HepG2 (cell line): Measurements from ENCODE around the gene SEBOX. TPM values are rescaled to one million over a fixed set of nuclear protein-coding genes. Genes with fewer than 3 reads are reported as not detected.

ENCODE experiments used
- CAMTA2 ChIP-seq: sonication (generic); formaldehyde crosslinking; IDR thresholded peaks from 2 replicates; pipeline ENCODE4 v1.4.0; 2020; ENCODE audit warnings: mild to moderate bottlenecking, missing genetic modification reagents, borderline replicate concordance
- DRAP1 ChIP-seq: IDR thresholded peaks from 2 replicates; pipeline ENCODE4 v1.6.1; 2016; ENCODE audit warnings: missing genetic modification reagents, missing compliant biosample characterization
- FOXM1 ChIP-seq: sonication (generic); formaldehyde crosslinking; IDR thresholded peaks from 2 replicates; pipeline ENCODE4 v1.5.0; 2020; ENCODE audit warnings: missing genetic modification reagents
- IRX3 ChIP-seq: sonication (generic); formaldehyde crosslinking; IDR thresholded peaks from 2 replicates; pipeline ENCODE4 v1.8.1; 2023; ENCODE audit warnings: mild to moderate bottlenecking, low read depth, missing genetic modification reagents, borderline replicate concordance
- MIER3 ChIP-seq: IDR thresholded peaks from 2 replicates; pipeline ENCODE4 v1.6.1; 2016; ENCODE audit warnings: missing compliant biosample characterization, borderline replicate concordance
- NR2C2 ChIP-seq: sonication (generic); formaldehyde crosslinking; IDR thresholded peaks from 2 replicates; pipeline ENCODE4 v1.4.0; 2020; ENCODE audit warnings: missing genetic modification reagents, mild to moderate bottlenecking, moderate library complexity, borderline replicate concordance
- PHF5A ChIP-seq: IDR thresholded peaks from one replicate; pipeline ENCODE4 v1.6.1; 2018; ENCODE audit warnings: low read depth, missing genetic modification reagents; ENCODE audit not compliant: unreplicated experiment
- SPEN ChIP-seq: sonication (generic); formaldehyde crosslinking; IDR thresholded peaks from 2 replicates; pipeline ENCODE4 v1.5.1; 2020; ENCODE audit warnings: low read depth, mild to moderate bottlenecking, missing genetic modification reagents
- SUZ12 ChIP-seq: fragments of 150-350 bp; IDR thresholded peaks from 2 replicates; pipeline ENCODE4 v1.6.1; 2014; ENCODE audit warnings: low read depth, low read length
- TSC22D2 ChIP-seq: sonication (generic); formaldehyde crosslinking; IDR thresholded peaks from 2 replicates; pipeline ENCODE4 v1.5.1; 2020; ENCODE audit warnings: missing genetic modification reagents, mild to moderate bottlenecking, borderline replicate concordance
- ZBTB43 ChIP-seq: sonication (generic); formaldehyde crosslinking; conservative IDR thresholded peaks from 2 replicates; pipeline ENCODE4 v1.4.0; 2020; ENCODE audit warnings: missing genetic modification reagents
- ZC3H13 ChIP-seq: sonication (generic); formaldehyde crosslinking; IDR thresholded peaks from 2 replicates; pipeline ENCODE4 v1.8.1; 2023; ENCODE audit warnings: mild to moderate bottlenecking, missing genetic modification reagents, moderate library complexity
- ZFX ChIP-seq: sonication (generic); formaldehyde crosslinking; IDR thresholded peaks from 2 replicates; pipeline ENCODE4 v1.4.0; 2020; ENCODE audit warnings: mild to moderate bottlenecking, low read depth, missing genetic modification reagents, moderate library complexity
- ZKSCAN5 ChIP-seq: sonication (generic); formaldehyde crosslinking; IDR thresholded peaks from 2 replicates; pipeline ENCODE4 v1.5.1; 2020; ENCODE audit warnings: mild to moderate bottlenecking, missing genetic modification reagents
- ZNF207 ChIP-seq: fragments of 450-650 bp; IDR thresholded peaks from 2 replicates; pipeline ENCODE4 v1.6.1; 2016; ENCODE audit warnings: antibody characterized with exemption, borderline replicate concordance
- ZNF296 ChIP-seq: sonication (generic); formaldehyde crosslinking; conservative IDR thresholded peaks from 2 replicates; pipeline ENCODE4 v1.5.0; 2020; ENCODE audit warnings: mild to moderate bottlenecking, missing genetic modification reagents
- ZNF7 ChIP-seq: IDR thresholded peaks from 2 replicates; pipeline ENCODE4 v1.6.1; 2016; ENCODE audit warnings: missing biosample characterization, missing genetic modification reagents
- ZNF792 ChIP-seq: IDR thresholded peaks from 2 replicates; pipeline ENCODE4 v1.6.1; 2016
- polyA plus RNA-seq, 8 experiments: library from polyadenylated mRNA; depleted of rRNA in 3 of 8; stranded (reverse) in 7 of 8; unstranded in 1 of 8; fragments of >200 nt; fragmentation: Illumina TruSeq in 4 of 8; extraction: Trizol in 4 of 8; gene quantifications; 2 replicates each; pipeline versions ENCODE4 v1.2.1 to v1.2.3, GENCODE V29; 2011 to 2016; ENCODE audit warnings: low read depth in 4 of 8, missing spikeins in 1 of 8, mixed read lengths in 1 of 8; ENCODE audit not compliant: insufficient read depth in 1 of 8
- total RNA-seq, 5 experiments: library from RNA; depleted of rRNA; stranded (reverse); fragments of >200 nt; fragmentation: Illumina TruSeq; extraction: Trizol; gene quantifications; 2 replicates each; pipeline ENCODE4 v1.2.3, GENCODE V29; 2016; ENCODE audit warnings: low read depth in 1 of 5
- TF ChIP-seq, protein P1 (sequence below): sonication (generic); formaldehyde crosslinking; IDR thresholded peaks from 2 replicates; pipeline ENCODE4 v1.4.0; 2020; ENCODE audit warnings: mild to moderate bottlenecking, missing genetic modification reagents

SEBOX gene
- total and polyA plus RNA-seq, 2 of the 13 experiments (the other 11 are each of a cell fraction or from before 2014, with no cell fraction given), result not detected

- TF ChIP-seq, protein P1, sequence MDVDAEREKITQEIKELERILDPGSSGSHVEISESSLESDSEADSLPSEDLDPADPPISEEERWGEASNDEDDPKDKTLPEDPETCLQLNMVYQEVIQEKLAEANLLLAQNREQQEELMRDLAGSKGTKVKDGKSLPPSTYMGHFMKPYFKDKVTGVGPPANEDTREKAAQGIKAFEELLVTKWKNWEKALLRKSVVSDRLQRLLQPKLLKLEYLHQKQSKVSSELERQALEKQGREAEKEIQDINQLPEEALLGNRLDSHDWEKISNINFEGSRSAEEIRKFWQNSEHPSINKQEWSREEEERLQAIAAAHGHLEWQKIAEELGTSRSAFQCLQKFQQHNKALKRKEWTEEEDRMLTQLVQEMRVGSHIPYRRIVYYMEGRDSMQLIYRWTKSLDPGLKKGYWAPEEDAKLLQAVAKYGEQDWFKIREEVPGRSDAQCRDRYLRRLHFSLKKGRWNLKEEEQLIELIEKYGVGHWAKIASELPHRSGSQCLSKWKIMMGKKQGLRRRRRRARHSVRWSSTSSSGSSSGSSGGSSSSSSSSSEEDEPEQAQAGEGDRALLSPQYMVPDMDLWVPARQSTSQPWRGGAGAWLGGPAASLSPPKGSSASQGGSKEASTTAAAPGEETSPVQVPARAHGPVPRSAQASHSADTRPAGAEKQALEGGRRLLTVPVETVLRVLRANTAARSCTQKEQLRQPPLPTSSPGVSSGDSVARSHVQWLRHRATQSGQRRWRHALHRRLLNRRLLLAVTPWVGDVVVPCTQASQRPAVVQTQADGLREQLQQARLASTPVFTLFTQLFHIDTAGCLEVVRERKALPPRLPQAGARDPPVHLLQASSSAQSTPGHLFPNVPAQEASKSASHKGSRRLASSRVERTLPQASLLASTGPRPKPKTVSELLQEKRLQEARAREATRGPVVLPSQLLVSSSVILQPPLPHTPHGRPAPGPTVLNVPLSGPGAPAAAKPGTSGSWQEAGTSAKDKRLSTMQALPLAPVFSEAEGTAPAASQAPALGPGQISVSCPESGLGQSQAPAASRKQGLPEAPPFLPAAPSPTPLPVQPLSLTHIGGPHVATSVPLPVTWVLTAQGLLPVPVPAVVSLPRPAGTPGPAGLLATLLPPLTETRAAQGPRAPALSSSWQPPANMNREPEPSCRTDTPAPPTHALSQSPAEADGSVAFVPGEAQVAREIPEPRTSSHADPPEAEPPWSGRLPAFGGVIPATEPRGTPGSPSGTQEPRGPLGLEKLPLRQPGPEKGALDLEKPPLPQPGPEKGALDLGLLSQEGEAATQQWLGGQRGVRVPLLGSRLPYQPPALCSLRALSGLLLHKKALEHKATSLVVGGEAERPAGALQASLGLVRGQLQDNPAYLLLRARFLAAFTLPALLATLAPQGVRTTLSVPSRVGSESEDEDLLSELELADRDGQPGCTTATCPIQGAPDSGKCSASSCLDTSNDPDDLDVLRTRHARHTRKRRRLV (CRISPR knock-in tag), result no peak
- no peak for TF ChIP-seq PHF5A (CRISPR knock-in tag)
- TF ChIP-seq SPEN (CRISPR knock-in tag), result peak; percentile 68
- TF ChIP-seq ZNF792, result 0 out of 2 replicates have a peak, but pooled peaks have one; percentile 54
- no peak; the same call in 1 of the 2 replicates for TF ChIP-seq MIER3
- no peak for TF ChIP-seq FOXM1 (CRISPR knock-in tag)
- no peak for TF ChIP-seq ZNF207
- TF ChIP-seq ZBTB43 (CRISPR knock-in tag), result no peak; the same call in 1 of the 2 replicates
- TF ChIP-seq ZC3H13 (CRISPR knock-in tag), result no peak; the same call in 1 of the 2 replicates
- no peak for TF ChIP-seq CAMTA2 (CRISPR knock-in tag)
- TF ChIP-seq ZNF7 (CRISPR knock-in tag), result no peak
- TF ChIP-seq DRAP1 (CRISPR knock-in tag), result no peak
- 0 out of 2 replicates have a peak, but pooled peaks have one; percentile 13 for TF ChIP-seq NR2C2 (CRISPR knock-in tag)
- TF ChIP-seq TSC22D2 (CRISPR knock-in tag), result no peak
- TF ChIP-seq SUZ12, result no peak
- peak; percentile 88 for TF ChIP-seq ZNF296 (CRISPR knock-in tag)
- TF ChIP-seq ZFX (CRISPR knock-in tag), result peak; percentile 45; the same call in 1 of the 2 replicates
- TF ChIP-seq IRX3 (CRISPR knock-in tag), result no peak; the same call in 1 of the 2 replicates
- TF ChIP-seq ZKSCAN5 (CRISPR knock-in tag), result no peak
Observed at GRCh38 chr17:28404812-28405570, 40.0 kb upstream of the SEBOX start (continued).
